Mesodermal cell (in vitro differentiated cells): ENCODE results near the gene NSMCE3.

Experiments
- H3K27ac ChIP-seq: 2 replicates; pipeline ENCODE4 v1.7.0; 2013; ENCODE audit warnings: mild to moderate bottlenecking, low read depth, low read length, moderate library complexity; ENCODE audit not compliant: severe bottlenecking
- H3K36me3 ChIP-seq: 2 replicates; pipeline ENCODE4 v1.7.1; 2013; ENCODE audit warnings: mild to moderate bottlenecking, low read length, moderate library complexity; ENCODE audit not compliant: control insufficient read depth, insufficient read depth
- H3K4me1 ChIP-seq: one replicate; pipeline ENCODE4 v1.7.1; 2013; ENCODE audit warnings: mild to moderate bottlenecking, low read length; ENCODE audit not compliant: insufficient read depth, control insufficient read depth, poor library complexity, severe bottlenecking
- H3K4me3 ChIP-seq: 2 replicates; pipeline ENCODE4 v1.7.0; 2013; ENCODE audit warnings: low read length, control low read depth, mild to moderate bottlenecking; ENCODE audit not compliant: insufficient read depth, poor library complexity, severe bottlenecking; ENCODE audit errors: extremely low read depth
- H3K9me3 ChIP-seq: 2 replicates; pipeline ENCODE4 v1.7.1; 2013; ENCODE audit warnings: mild to moderate bottlenecking, low read length, moderate library complexity; ENCODE audit not compliant: control insufficient read depth
- WGBS, 2 experiments: methylation state at CpG; one replicate each; pipeline ENCODE4 v1.1.5; 2013; ENCODE audit warnings: missing lambda C conversion rate in 2 of 2; ENCODE audit not compliant: insufficient coverage in 2 of 2; 5-methylcytosine and 5-hydroxymethylcytosine counted together

Gene NSMCE3

DNA sequence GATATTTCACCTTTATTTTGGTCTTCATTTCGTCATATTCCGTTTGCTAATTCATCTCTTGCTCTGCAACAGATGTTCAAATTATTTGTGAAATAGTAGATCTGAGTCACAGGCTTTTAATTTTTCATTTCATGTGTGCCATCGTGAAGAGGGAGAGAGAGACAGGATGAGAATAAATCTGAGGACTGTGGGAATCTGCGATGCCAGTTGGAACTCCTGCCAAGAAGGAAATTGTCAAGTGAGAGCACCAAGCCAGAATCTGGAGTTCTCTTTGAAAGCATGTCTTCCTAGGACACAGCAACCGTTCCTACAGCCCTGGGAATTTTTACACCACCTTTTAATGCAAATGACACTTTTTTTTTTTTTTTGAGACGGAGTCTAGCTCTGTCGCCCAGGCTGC lies 48.8 kb downstream of the NSMCE3 start:
- no peak overlapping the region for H3K27ac ChIP-seq
- WGBS, 2 experiments, result 74 to 95% methylated on average over 4 to 5 of the region's 7 CpGs

DNA sequence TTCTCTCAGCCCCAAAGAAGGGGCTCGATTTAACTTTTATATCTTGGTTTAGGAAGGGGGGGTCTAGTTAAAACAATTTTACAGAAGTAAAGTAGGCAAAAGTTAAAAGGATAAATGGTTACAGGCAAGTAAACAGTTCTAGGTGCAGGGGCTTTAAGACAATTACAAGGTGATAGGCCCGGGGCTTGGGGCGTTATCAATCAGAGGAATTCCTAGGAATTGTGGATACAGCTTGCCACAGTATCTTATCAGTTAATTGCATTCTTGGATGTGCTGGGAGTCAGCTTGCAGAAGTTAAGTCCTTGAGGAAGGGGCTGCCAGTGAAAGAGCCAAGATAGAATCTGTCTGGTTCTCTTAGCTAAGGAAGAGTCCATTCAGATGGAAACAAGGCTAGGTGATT lies 52.7 kb downstream of the NSMCE3 start:
- WGBS, 2 experiments, result 60 to 93% methylated on average over 2 to 3 of the region's 3 CpGs
- H3K36me3 ChIP-seq, result no peaks in the 10 kb centered on the region
- H3K27ac ChIP-seq, result peak overlapping the region; percentile 23
- no peaks in the 10 kb centered on the region for H3K9me3 ChIP-seq
- no peak overlapping the region for H3K4me3 ChIP-seq
- no peaks in the 10 kb centered on the region for H3K4me1 ChIP-seq

More for the DNA sequence above, 48.8 kb downstream of the NSMCE3 start:
- Histone ChIP-seq H3K9me3 (no peaks in the 10 kb centered on the region), H3K4me1 (no peaks in the 10 kb centered on the region), H3K36me3 (no peaks in the 10 kb centered on the region), H3K4me3 (no peak overlapping the region)
